A673 (cell line): Measurements from ENCODE around the gene S1PR4. TPM values are rescaled to one million over a fixed set of nuclear protein-coding genes. Genes with fewer than 3 reads are reported as not detected.

ENCODE experiments used
- BruUV-seq: library from RNA; stranded (reverse); fragments of 400-500 nt; replicated peaks from 2 replicates; lab custom pipeline; 2021; lab: Mats Ljungman, UMichigan
- CTCF ChIA-PET: fragments of 300-600 bp; sonication (Branson Sonifier 250); formaldehyde crosslinking; loops from one replicate; lab custom pipeline; 2022; ENCODE audit warnings: antibody characterized with exemption; lab: Charles Lee
- POLR2A ChIA-PET: fragments of 300-600 bp; sonication (Branson Sonifier 250); formaldehyde crosslinking; loops from one replicate; lab custom pipeline; 2022; ENCODE audit warnings: antibody characterized with exemption; ENCODE audit not compliant: low non-redundant PET; lab: Charles Lee
- DNase-seq: peaks from one replicate; pipeline ENCODE4 v3.0.0-alpha.2; 2015; ENCODE audit warnings: low spot score
- H3K27ac ChIP-seq: fragments of 200-600 bp; sonication (generic); 2 replicates; pipeline ENCODE4 v1.5.1; 2016; ENCODE audit warnings: mixed run types, low read depth, mild to moderate bottlenecking, mixed read lengths, antibody characterized with exemption, low read length; ENCODE audit not compliant: poor library complexity, severe bottlenecking
- H3K27me3 ChIP-seq: fragments of 200-600 bp; sonication (generic); replicated peaks from 2 replicates; pipeline ENCODE4 v1.6.1; 2017; ENCODE audit warnings: mixed run types, low read depth, mild to moderate bottlenecking, mixed read lengths, antibody characterized with exemption, low read length; ENCODE audit not compliant: insufficient read depth, poor library complexity
- H3K36me3 ChIP-seq: fragments of 200-600 bp; sonication (generic); 2 replicates; pipeline ENCODE4 v1.6.1; 2016; ENCODE audit warnings: mixed run types, mild to moderate bottlenecking, mixed read lengths, antibody characterized with exemption, low read length; ENCODE audit not compliant: insufficient read depth, poor library complexity, severe bottlenecking
- H3K4me1 ChIP-seq: fragments of 200-600 bp; sonication (generic); 2 replicates; pipeline ENCODE4 v1.6.1; 2017; ENCODE audit warnings: mixed run types, mild to moderate bottlenecking, mixed read lengths, antibody characterized with exemption, low read length; ENCODE audit not compliant: insufficient read depth, poor library complexity, severe bottlenecking
- H3K4me3 ChIP-seq: fragments of 200-600 bp; sonication (generic); 2 replicates; pipeline ENCODE4 v1.5.1; 2016; ENCODE audit warnings: low read depth, mixed run types, mild to moderate bottlenecking, mixed read lengths, low read length; ENCODE audit not compliant: poor library complexity, severe bottlenecking
- H3K9me3 ChIP-seq: fragments of 200-600 bp; sonication (generic); 2 replicates; pipeline ENCODE4 v1.6.1; 2016; ENCODE audit warnings: mixed run types, low read depth, mild to moderate bottlenecking, mixed read lengths, antibody characterized with exemption, low read length; ENCODE audit not compliant: poor library complexity, severe bottlenecking
- CTCF ChIP-seq: fragments of 300-800, 200-600 bp; sonication (generic); conservative IDR thresholded peaks from 2 replicates; pipeline ENCODE4 v1.5.1; 2017; ENCODE audit warnings: low read depth, mild to moderate bottlenecking, antibody characterized with exemption, low read length, moderate library complexity, mixed read lengths
- EZH2 ChIP-seq: fragments of 200-600 bp; sonication (generic); IDR thresholded peaks from 2 replicates; pipeline ENCODE4 v1.6.1; 2017; ENCODE audit warnings: borderline replicate concordance, low read depth, mild to moderate bottlenecking, mixed read lengths, antibody characterized with exemption, low read length; ENCODE audit not compliant: poor library complexity, severe bottlenecking
- intact Hi-C: fragments of 100-400 bp; cut with micrococcal nuclease; formaldehyde crosslinking; loops from one replicate; pipeline ENCODE4 v1.10.0; 2022; ENCODE audit not compliant: unreplicated experiment
- total RNA-seq: library from RNA; stranded (reverse); gene quantifications from 2 replicates; pipeline ENCODE4 v1.2.3, GENCODE V29; 2021

Gene S1PR4
- total RNA-seq, 1 experiment from 2014 or later: not detected

GRCh38 chr19:3132971-3133792, 45.4 kb upstream of the S1PR4 start:
- ChIA-PET POLR2A (interaction anchor here (0.6 kb wide), 1 partner anchor 314 kb away, joined by 4 read pairs; no protein-coding TSS in a partner anchor), CTCF (no interaction called here)
- Histone ChIP-seq H3K36me3 (no peaks in the 10 kb centered on the region), H3K4me1 (peaks cover 17% of the 10 kb centered on the region), H3K9me3 (no peaks in the 10 kb centered on the region), H3K27ac (peak overlapping the region; percentile 65), H3K27me3 (no peaks in the 10 kb centered on the region), H3K4me3 (peak overlapping the region; percentile 12)
- intact Hi-C loops: no loop called here
- DNase-seq: peak; percentile 91
- no TSS peak for BruUV-seq
- TF ChIP-seq EZH2: no peak
- TF ChIP-seq CTCF: no peak

- Histone ChIP-seq H3K4me3 (no peak overlapping the region), H3K27me3 (no peaks in the 10 kb centered on the region), H3K36me3 (no peaks in the 10 kb centered on the region), H3K4me1 (peaks cover 17% of the 10 kb centered on the region), H3K27ac (peak overlapping the region; percentile 65), H3K9me3 (no peaks in the 10 kb centered on the region)
- intact Hi-C loops: no loop called here
- TF ChIP-seq EZH2 (no peak), CTCF (no peak)
- ChIA-PET POLR2A (interaction anchor here (0.6 kb wide), 1 partner anchor 315 kb away, joined by 4 read pairs; no protein-coding TSS in a partner anchor), CTCF (no interaction called here)
- no peak for DNase-seq
- no TSS peak for BruUV-seq
These were observed 44.8 kb upstream of the S1PR4 start for GRCh38 chr19:3133793-3134116.

GRCh38 chr19:3135961-3136683, 42.4 kb upstream of the S1PR4 start, which contains the start of gene GNA15:
Gene GNA15 (plus strand): TSS chr19:3136033. CDS start chr19:3136451, 418 bp downstream.
- BruUV-seq: no TSS peak
- ChIA-PET CTCF (no interaction called here), POLR2A (no interaction called here)
- Histone ChIP-seq H3K36me3 (no peaks in the 10 kb centered on the region), H3K9me3 (no peaks in the 10 kb centered on the region), H3K4me1 (peaks cover 17% of the 10 kb centered on the region), H3K4me3 (no peak within 1 kb of the TSS), H3K27ac (no peak within 1 kb of the TSS), H3K27me3 (no peaks in the 10 kb centered on the region)
- DNase-seq: no peak
- intact Hi-C loops: no loop called here
- TF ChIP-seq EZH2 (no peak), CTCF (no peak)
